Measurements from ENCODE around the gene CDH3. TPM values are rescaled to one million over a fixed set of nuclear protein-coding genes. Genes with fewer than 3 reads are reported as not detected.

The CDH3 gene
- total RNA-seq, 1 donor from 2014 or later, result not detected

GRCh38 chr16:68739964-68740627, 95.0 kb downstream of the CDH3 start:
- no peak for TF ChIP-seq CTCF (IDR thresholded peaks at IDR 0.05)
- intact Hi-C loops (cut with DNase I), result no loop called here
- no peak overlapping the region for H3K4me3 ChIP-seq

GRCh38 chr16:68740628-68741346, 95.7 kb downstream of the CDH3 start:
- Histone ChIP-seq H3K4me1 (peaks cover 0 to 6% of the 10 kb centered on the region in 2 donors), H3K27ac (no peak overlapping the region), H3K27me3 (peaks cover 17% of the 10 kb centered on the region), H3K36me3 (no peaks in the 10 kb centered on the region), H3K9me3 (no peaks in the 10 kb centered on the region), H3K4me3 (no peak overlapping the region)
- intact Hi-C loops (cut with DNase I), result no loop called here
- DNase-seq (ENCODE audit: low spot score in 2 of 2), result no peak
- TF ChIP-seq CTCF (IDR thresholded peaks at IDR 0.05), result no peak

More at GRCh38 chr16:68739964-68740627, 95.0 kb downstream of the CDH3 start:
- no peaks in the 10 kb centered on the region for H3K9me3 ChIP-seq
- H3K4me1 ChIP-seq, result peaks cover 0 to 6% of the 10 kb centered on the region in 2 donors
- peaks cover 17% of the 10 kb centered on the region for H3K27me3 ChIP-seq
- DNase-seq (ENCODE audit: low spot score in 2 of 2), result no peak
- H3K27ac ChIP-seq, result no peak overlapping the region
- H3K36me3 ChIP-seq, result no peaks in the 10 kb centered on the region

- Histone ChIP-seq H3K27ac (no peak overlapping the region), H3K27me3 (no peaks in the 10 kb centered on the region), H3K4me3 (no peak overlapping the region), H3K4me1 (no peaks in the 10 kb centered on the region), H3K36me3 (no peaks in the 10 kb centered on the region), H3K9me3 (no peaks in the 10 kb centered on the region)
- TF ChIP-seq CTCF (IDR thresholded peaks at IDR 0.05), result no peak
- DNase-seq (ENCODE audit: low spot score in 2 of 2), result no peak
- intact Hi-C loops (cut with DNase I), result no loop called here
Observed at GRCh38 chr16:68743664-68744063, 98.6 kb downstream of the CDH3 start.

GRCh38 chr16:68744744-68745280, 99.7 kb downstream of the CDH3 start:
- no peaks in the 10 kb centered on the region for H3K9me3 ChIP-seq
- H3K27ac ChIP-seq, result no peak overlapping the region
- no peaks in the 10 kb centered on the region for H3K4me1 ChIP-seq
- intact Hi-C loops (cut with DNase I), result no loop called here
- no peak for DNase-seq (ENCODE audit: low spot score in 2 of 2)
- TF ChIP-seq CTCF (IDR thresholded peaks at IDR 0.05), result no peak
- H3K4me3 ChIP-seq, result no peak overlapping the region
- H3K36me3 ChIP-seq, result no peaks in the 10 kb centered on the region
- no peaks in the 10 kb centered on the region for H3K27me3 ChIP-seq

- intact Hi-C loops (cut with DNase I), result no loop called here
- no peaks in the 10 kb centered on the region for H3K27me3 ChIP-seq
Observed at GRCh38 chr16:68746951-68747350, 101.8 kb downstream of the CDH3 start.

More at GRCh38 chr16:68746951-68747350, 101.8 kb downstream of the CDH3 start:
- DNase-seq (ENCODE audit: low spot score in 2 of 2), result no peak
- TF ChIP-seq CTCF (IDR thresholded peaks at IDR 0.05), result no peak
- Histone ChIP-seq H3K4me1 (no peaks in the 10 kb centered on the region), H3K36me3 (no peaks in the 10 kb centered on the region), H3K9me3 (no peaks in the 10 kb centered on the region), H3K4me3 (no peak overlapping the region), H3K27ac (no peak overlapping the region)
